Astrocyte of the cerebellum (primary cell): ENCODE measurements around the gene DNAJC7.
A peak's percentile ranks its signal among the peaks of the same experiment; 100 is the strongest.

ENCODE experiments used
- DNase-seq: peaks from one replicate; pipeline ENCODE4 v3.0.0-alpha.2; 2011; ENCODE audit warnings: low read depth
- H3K4me3 ChIP-seq: 2 replicates; pipeline ENCODE4 v1.5.1; 2011; ENCODE audit warnings: mild to moderate bottlenecking, low read depth, low read length, moderate library complexity
- in situ Hi-C: cut with HindIII; loops from 2 replicates; pipeline ENCODE4 v1.10.0; 2017; ENCODE audit warnings: low sequenced_read_pairs
- TF ChIP-seq, protein P1 (sequence below): IDR thresholded peaks from 2 replicates; pipeline ENCODE4 v1.5.1; 2012; ENCODE audit warnings: low read length, low read depth, moderate library complexity, mild to moderate bottlenecking; ENCODE audit errors: missing control alignments

Gene DNAJC7, protein sequence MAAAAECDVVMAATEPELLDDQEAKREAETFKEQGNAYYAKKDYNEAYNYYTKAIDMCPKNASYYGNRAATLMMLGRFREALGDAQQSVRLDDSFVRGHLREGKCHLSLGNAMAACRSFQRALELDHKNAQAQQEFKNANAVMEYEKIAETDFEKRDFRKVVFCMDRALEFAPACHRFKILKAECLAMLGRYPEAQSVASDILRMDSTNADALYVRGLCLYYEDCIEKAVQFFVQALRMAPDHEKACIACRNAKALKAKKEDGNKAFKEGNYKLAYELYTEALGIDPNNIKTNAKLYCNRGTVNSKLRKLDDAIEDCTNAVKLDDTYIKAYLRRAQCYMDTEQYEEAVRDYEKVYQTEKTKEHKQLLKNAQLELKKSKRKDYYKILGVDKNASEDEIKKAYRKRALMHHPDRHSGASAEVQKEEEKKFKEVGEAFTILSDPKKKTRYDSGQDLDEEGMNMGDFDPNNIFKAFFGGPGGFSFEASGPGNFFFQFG

DNA sequence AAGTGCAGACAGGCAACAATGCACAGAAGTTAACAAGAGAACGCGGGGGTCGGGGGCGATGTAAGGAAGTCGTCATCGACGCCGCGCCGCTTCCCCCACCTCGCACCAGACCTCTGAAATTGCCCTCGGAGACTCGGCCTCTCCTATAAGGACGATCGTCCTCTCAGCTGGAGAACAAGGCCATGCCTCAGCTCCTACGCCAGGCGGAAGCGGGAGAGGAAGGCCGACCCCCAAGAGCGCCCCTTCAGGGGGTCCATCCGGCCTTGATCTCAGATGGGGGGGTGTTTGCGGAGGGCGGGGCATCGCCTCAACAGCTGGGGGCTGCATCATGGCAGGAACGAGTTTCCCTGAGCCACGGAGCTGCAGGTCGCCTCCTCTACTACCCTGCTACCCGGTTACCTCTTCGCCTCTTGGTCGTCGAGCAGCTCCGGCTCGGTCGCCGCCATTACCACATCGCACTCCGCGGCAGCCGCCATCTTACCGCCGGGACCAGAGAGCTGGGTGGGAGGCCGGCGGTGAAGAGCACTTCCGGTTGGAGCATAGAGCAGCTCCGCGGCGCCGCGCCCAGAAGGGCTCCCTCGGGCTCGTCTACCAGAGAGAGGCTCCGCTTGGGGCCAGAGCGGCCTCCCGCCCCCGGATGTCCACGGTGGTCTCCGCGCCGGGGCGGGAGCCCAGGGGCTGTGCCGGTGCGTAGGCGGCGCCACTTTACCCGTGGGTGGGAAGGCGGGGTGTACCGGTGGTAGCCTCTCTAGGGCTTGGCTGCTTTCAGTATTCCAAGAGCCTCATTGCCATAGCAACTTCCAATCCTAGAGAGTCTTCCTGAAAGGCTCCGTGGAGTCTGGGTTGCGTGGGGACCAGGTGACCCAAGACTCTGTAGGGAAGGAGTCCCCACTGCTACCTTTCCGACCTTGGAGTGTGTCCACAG, at the start of gene DNAJC7:
Gene DNAJC7, minus strand, starts transcription at position 499 of the 925 bp plus-strand sequence. Its CDS starts 23 bp downstream, at position 476.
- in situ Hi-C loops, result no loop called here
- peak within 1 kb of the TSS; percentile 86 for H3K4me3 ChIP-seq
- TF ChIP-seq, protein P1, sequence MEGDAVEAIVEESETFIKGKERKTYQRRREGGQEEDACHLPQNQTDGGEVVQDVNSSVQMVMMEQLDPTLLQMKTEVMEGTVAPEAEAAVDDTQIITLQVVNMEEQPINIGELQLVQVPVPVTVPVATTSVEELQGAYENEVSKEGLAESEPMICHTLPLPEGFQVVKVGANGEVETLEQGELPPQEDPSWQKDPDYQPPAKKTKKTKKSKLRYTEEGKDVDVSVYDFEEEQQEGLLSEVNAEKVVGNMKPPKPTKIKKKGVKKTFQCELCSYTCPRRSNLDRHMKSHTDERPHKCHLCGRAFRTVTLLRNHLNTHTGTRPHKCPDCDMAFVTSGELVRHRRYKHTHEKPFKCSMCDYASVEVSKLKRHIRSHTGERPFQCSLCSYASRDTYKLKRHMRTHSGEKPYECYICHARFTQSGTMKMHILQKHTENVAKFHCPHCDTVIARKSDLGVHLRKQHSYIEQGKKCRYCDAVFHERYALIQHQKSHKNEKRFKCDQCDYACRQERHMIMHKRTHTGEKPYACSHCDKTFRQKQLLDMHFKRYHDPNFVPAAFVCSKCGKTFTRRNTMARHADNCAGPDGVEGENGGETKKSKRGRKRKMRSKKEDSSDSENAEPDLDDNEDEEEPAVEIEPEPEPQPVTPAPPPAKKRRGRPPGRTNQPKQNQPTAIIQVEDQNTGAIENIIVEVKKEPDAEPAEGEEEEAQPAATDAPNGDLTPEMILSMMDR, result no peak
- peak; percentile 80 for DNase-seq

DNA sequence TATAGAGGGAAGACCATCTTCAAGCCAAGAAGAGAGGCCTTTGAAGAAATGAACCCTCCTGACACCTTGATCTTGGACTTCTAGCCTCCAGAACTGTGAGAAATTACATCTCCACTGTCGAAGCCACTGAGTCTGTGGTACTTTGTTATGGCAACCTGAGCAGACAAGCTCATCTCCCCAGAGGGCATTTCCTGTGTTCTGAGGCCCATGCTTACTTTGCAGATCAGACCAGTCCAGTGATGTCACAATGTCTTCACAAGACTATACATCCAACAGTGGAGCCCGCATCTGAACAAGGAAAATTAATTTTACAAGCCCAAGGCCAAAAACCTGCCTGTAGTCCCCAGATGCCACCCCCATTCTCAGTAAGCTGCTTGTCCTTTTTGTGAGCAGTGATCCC, 48.0 kb upstream of the DNAJC7 start:
- in situ Hi-C loops, result no loop called here
- no peak overlapping the region for H3K4me3 ChIP-seq
- TF ChIP-seq, protein P1, result no peak
- DNase-seq, result no peak

DNA sequence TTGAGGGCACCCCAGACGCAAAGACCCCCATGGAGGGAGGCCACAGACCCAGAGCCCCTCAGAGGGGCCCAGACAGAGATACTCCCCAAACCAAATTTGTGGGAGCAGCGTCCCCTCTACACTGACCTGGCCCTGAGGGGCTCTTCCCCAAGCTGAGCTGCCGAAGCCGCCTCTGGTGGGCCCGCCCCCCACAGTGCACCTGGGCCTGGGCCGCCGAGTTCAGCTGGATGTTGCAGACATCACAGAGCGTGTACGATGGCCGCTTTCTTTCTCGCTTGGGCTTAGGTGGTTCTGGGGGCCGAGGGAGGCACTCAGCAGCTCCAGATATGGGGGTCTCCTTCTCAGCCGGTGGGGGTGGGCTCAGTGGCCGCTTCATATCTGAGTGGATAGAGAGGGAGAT, 45.4 kb upstream of the DNAJC7 start:
- TF ChIP-seq, protein P1, result no peak
- in situ Hi-C loops, result no loop called here
- DNase-seq, result no peak
- H3K4me3 ChIP-seq, result no peak overlapping the region

DNA sequence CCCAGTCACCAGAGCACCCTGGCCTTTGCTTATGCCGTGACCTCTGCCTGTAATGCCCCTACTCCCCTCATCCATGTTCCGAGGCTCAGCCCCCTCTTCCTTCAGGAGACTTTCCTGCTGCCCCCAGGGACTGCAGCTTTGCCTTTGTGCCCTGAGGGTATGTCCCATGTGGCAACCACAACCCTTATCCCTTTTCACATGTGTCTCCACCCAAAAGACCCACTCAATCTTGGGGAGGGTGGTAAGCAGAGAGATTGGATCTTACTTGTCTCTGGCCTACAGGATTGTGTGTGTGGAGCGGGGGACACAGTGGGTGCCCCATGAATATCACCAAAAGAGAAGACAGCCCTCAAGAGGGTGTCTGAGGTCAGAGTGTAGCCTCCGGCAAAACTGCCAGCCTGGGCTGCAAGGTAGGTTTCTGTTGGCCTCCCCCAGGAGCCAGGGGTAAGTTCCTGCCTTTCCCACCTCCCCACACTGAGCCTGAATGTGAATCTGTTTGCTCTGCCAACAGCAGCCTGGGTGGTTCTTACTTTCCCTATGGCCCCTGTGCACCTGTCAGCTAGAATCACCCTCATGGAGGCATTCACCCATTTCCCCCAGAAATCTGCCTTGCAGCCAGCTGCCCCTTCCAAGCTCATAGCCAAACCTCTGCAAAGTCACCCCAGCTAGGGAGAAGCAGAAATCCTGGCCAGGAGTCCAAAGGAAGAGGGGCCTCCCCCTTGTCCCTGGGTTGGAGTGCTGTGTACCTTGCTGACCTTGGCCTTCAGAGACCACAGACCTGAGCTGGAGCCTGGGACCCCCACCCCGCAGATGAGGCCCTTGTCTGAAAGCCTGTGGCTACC, 44.6 kb upstream of the DNAJC7 start:
- TF ChIP-seq, protein P1, result no peak
- in situ Hi-C loops, result no loop called here
- H3K4me3 ChIP-seq, result no peak overlapping the region
- no peak for DNase-seq

DNA sequence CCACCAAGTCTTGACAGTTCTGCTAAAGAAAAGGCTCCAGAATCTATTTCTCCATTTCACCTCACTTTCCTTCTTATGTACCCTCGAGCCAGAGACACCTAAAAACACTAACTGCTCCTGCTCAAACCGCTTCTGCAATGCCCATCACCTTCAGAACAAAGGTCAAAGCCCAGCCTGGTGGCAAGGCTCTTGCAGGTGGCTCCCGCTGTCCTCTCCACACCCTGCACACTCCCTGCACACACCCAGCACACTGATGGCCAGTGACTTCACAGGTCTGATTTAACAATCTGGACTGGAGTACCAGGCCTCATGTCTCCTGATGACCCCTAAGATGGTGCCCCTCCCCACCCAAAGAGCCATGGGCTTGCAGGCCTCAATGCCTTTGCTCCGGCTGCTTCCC, 43.0 kb upstream of the DNAJC7 start:
- in situ Hi-C loops, result no loop called here
- H3K4me3 ChIP-seq, result no peak overlapping the region
- TF ChIP-seq, protein P1, result no peak
- DNase-seq, result no peak

DNA sequence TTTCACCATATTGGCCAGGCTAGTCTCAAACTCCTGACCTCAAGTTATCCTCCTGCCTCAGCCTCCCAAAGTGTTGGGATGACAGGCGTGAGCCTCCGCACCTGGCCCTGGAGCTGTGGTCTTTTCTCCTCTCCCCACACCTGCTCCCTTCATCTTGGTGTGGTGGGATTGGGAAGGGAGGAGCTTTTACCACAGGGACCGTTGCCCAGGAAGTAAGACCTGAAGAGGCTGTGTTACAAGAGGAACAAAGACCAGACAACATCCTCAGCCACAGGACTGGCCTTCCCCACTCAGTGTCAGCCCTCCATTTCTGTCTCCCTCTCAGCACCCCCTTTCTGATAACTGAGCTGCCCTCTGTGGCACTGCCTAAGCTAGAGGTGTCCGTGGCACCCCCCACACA, 42.6 kb upstream of the DNAJC7 start:
- no peak overlapping the region for H3K4me3 ChIP-seq
- in situ Hi-C loops, result no loop called here
- TF ChIP-seq, protein P1, result no peak
- DNase-seq, result no peak
